Neural progenitor cell (in vitro differentiated cells): Measurements from ENCODE around the gene MPHOSPH10.

Source experiments
- EZH2 ChIP-seq: fragments of 200-600 bp; sonication (generic); IDR thresholded peaks from 2 replicates; pipeline ENCODE4 v1.6.1; 2017; ENCODE audit warnings: antibody characterized with exemption, mild to moderate bottlenecking, moderate library complexity
- TF ChIP-seq, protein P1 (sequence below): fragments of 200-600 bp; sonication (generic); IDR thresholded peaks from 2 replicates; pipeline ENCODE4 v1.5.1; 2017; ENCODE audit warnings: antibody characterized with exemption, mild to moderate bottlenecking

DNA sequence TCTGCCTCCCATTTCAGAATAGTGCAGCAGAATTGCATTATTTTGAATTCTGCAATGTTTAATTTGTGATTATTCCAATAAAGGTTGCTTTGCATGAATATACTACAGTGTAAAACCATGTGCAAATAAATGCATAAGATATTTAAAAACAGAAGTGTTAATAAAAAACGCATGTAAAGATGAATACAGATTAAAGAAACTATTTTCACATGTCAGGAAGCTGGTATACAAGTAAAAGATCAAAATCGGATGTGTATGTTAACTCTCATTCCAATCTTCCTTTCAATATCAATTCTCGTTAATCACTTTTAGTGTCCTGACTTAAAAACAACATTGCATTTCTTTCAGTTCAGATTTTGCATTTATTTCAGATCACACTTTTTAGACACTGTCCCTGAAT lies 3.5 kb upstream of the MPHOSPH10 start:
- TF ChIP-seq, protein P1, sequence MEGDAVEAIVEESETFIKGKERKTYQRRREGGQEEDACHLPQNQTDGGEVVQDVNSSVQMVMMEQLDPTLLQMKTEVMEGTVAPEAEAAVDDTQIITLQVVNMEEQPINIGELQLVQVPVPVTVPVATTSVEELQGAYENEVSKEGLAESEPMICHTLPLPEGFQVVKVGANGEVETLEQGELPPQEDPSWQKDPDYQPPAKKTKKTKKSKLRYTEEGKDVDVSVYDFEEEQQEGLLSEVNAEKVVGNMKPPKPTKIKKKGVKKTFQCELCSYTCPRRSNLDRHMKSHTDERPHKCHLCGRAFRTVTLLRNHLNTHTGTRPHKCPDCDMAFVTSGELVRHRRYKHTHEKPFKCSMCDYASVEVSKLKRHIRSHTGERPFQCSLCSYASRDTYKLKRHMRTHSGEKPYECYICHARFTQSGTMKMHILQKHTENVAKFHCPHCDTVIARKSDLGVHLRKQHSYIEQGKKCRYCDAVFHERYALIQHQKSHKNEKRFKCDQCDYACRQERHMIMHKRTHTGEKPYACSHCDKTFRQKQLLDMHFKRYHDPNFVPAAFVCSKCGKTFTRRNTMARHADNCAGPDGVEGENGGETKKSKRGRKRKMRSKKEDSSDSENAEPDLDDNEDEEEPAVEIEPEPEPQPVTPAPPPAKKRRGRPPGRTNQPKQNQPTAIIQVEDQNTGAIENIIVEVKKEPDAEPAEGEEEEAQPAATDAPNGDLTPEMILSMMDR, result no peak
- TF ChIP-seq EZH2, result no peak
